Hindlimb muscle (tissue), 1 donor: ENCODE results near the gene TRIO. TPM values are rescaled to one million over a fixed set of nuclear protein-coding genes. Genes with fewer than 3 reads are reported as not detected.

ENCODE experiments used
- DNase-seq: peaks from one replicate; pipeline ENCODE4 v3.0.0-alpha.2; 2013
- polyA plus RNA-seq: library from polyadenylated mRNA; unstranded; fragments of 120-200 nt; gene quantifications from one replicate; pipeline ENCODE4 v1.2.1, GENCODE V29; 2013; ENCODE audit not compliant: insufficient read length

The TRIO gene
- polyA plus RNA-seq, 1 donor: 181 TPM

GRCh38 chr5:14400611-14401010, 257.5 kb downstream of the TRIO start:
- DNase-seq: no peak

- DNase-seq: no peak
Measured at GRCh38 chr5:14401639-14402038, 258.5 kb downstream of the TRIO start.

GRCh38 chr5:14402424-14402823, 259.3 kb downstream of the TRIO start:
- no peak for DNase-seq

GRCh38 chr5:14404780-14405179, 261.6 kb downstream of the TRIO start:
- no peak for DNase-seq

- no peak for DNase-seq
Measured at GRCh38 chr5:14405267-14405666, 262.1 kb downstream of the TRIO start.

- DNase-seq: no peak
Measured at GRCh38 chr5:14405706-14406553, 262.8 kb downstream of the TRIO start.

GRCh38 chr5:14406554-14406849, 263.4 kb downstream of the TRIO start:
- no peak for DNase-seq

- no peak for DNase-seq
Measured at GRCh38 chr5:14407051-14407450, 263.9 kb downstream of the TRIO start.

GRCh38 chr5:14407746-14408175, 264.6 kb downstream of the TRIO start:
- DNase-seq: no peak

GRCh38 chr5:14408969-14409586, 265.9 kb downstream of the TRIO start:
- no peak for DNase-seq

- DNase-seq: no peak
Measured at GRCh38 chr5:14410068-14410393, 266.9 kb downstream of the TRIO start.

GRCh38 chr5:14410394-14411201, 267.5 kb downstream of the TRIO start:
- peak; percentile 73 for DNase-seq

- DNase-seq: no peak
Measured at GRCh38 chr5:14411216-14411615, 268.1 kb downstream of the TRIO start.

- DNase-seq: no peak
Measured at GRCh38 chr5:14413331-14413750, 270.2 kb downstream of the TRIO start.

- no peak for DNase-seq
Measured at GRCh38 chr5:14414007-14414406, 270.9 kb downstream of the TRIO start.

- DNase-seq: no peak
Measured at GRCh38 chr5:14414656-14415023, 271.5 kb downstream of the TRIO start.

- no peak for DNase-seq
Measured at GRCh38 chr5:14415024-14415697, 272.0 kb downstream of the TRIO start.

- no peak for DNase-seq
Measured at GRCh38 chr5:14415698-14416074, 272.5 kb downstream of the TRIO start.

GRCh38 chr5:14416621-14417275, 273.6 kb downstream of the TRIO start:
- peak; percentile 56 for DNase-seq

- DNase-seq: no peak
Measured at GRCh38 chr5:14417276-14417730, 274.2 kb downstream of the TRIO start.

- no peak for DNase-seq
Measured at GRCh38 chr5:14417792-14418765, 274.9 kb downstream of the TRIO start.
